Keratinocyte (primary cell): Measurements from ENCODE around the gene FXR1.

Source experiments
- EZH2 ChIP-seq: IDR thresholded peaks from one replicate; pipeline ENCODE4 v1.6.1; 2012; ENCODE audit warnings: inconsistent platforms, mild to moderate bottlenecking, low read length, moderate library complexity
- TF ChIP-seq, protein P1 (sequence below), 3 experiments: IDR thresholded peaks in 1 of 3; conservative IDR thresholded peaks in 1 of 3; optimal IDR thresholded peaks in 1 of 3; 2 replicates in 2 of 3; 3 replicates in 1 of 3; pipeline versions ENCODE3 to v1.5.1; 2011; ENCODE audit warnings: low read length in 3 of 3, mild to moderate bottlenecking in 3 of 3, moderate library complexity in 2 of 3, control low read depth in 1 of 3, inconsistent platforms in 1 of 3; ENCODE audit not compliant: insufficient read depth in 2 of 3; ENCODE audit errors: extremely low read depth in 1 of 3

DNA sequence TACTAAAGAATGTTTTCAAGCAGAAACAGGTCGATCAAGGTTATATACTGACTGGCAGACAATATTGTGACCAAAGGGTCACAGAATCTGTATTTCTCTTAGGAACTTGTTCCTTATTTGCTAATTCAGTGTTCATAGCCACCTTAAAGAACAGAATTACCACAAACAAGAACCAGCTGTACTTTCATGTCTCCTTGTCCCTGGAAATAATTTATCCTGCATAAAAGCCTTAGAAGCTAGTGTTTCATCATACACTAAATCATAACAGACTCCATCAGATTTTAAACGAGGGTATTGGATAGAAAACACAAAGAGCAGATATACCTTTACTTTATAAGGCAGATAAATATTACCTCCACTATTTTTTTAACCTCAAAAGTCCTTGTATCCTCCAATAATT lies 70.7 kb downstream of the FXR1 start:
- TF ChIP-seq, protein P1, sequence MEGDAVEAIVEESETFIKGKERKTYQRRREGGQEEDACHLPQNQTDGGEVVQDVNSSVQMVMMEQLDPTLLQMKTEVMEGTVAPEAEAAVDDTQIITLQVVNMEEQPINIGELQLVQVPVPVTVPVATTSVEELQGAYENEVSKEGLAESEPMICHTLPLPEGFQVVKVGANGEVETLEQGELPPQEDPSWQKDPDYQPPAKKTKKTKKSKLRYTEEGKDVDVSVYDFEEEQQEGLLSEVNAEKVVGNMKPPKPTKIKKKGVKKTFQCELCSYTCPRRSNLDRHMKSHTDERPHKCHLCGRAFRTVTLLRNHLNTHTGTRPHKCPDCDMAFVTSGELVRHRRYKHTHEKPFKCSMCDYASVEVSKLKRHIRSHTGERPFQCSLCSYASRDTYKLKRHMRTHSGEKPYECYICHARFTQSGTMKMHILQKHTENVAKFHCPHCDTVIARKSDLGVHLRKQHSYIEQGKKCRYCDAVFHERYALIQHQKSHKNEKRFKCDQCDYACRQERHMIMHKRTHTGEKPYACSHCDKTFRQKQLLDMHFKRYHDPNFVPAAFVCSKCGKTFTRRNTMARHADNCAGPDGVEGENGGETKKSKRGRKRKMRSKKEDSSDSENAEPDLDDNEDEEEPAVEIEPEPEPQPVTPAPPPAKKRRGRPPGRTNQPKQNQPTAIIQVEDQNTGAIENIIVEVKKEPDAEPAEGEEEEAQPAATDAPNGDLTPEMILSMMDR (optimal IDR thresholded peaks at IDR 0.05 in 1 of 3, IDR thresholded peaks at IDR 0.05 in 1 of 3, conservative IDR thresholded peaks at IDR 0.05 in 1 of 3; ENCODE audit: extremely low read depth in 1 of 3, insufficient read depth in 2 of 3, low read length in 3 of 3) = no peak
- no peak for TF ChIP-seq EZH2
